Lung (tissue), 12 donors: ENCODE results near the gene IQUB. TPM values are rescaled to one million over a fixed set of nuclear protein-coding genes. Genes with fewer than 3 reads are reported as not detected.
A peak's percentile ranks its signal among the peaks of the same experiment; 100 is the strongest.
"Not testable (repeated sequence)": the region's sequence is repeated elsewhere in the genome, so short reads cannot be mapped to it uniquely, and the experiment has no call there.

Experiments used
- ATAC-seq: fragments of 200-7000 bp; cut with Tn5 transposase; one replicate; pipeline ENCODE4 v1.9.1; 2020; ENCODE audit warnings: moderate number of reproducible peaks; ENCODE audit not compliant: insufficient read depth, low FRiP score
- DNase-seq, 3 donors: peaks; one replicate each; pipeline ENCODE4 v3.0.0-alpha.2; 2013 to 2017
- H3K27ac ChIP-seq, 2 donors: one replicate each; pipeline ENCODE4 v1.5.1; 2013; ENCODE audit warnings: mild to moderate bottlenecking in 2 of 2, moderate library complexity in 2 of 2, control low read depth in 1 of 2, inconsistent platforms in 1 of 2, low read depth in 1 of 2, low read length in 1 of 2
- H3K27me3 ChIP-seq, 3 donors: one replicate each; pipeline ENCODE4 v1.5.1; 2013; ENCODE audit warnings: low read length in 2 of 3; ENCODE audit not compliant: control insufficient read depth in 3 of 3, insufficient read depth in 3 of 3
- H3K36me3 ChIP-seq, 4 donors: one replicate each; pipeline ENCODE4 v1.5.1; 2013; ENCODE audit warnings: low read length in 4 of 4, mild to moderate bottlenecking in 1 of 4, moderate library complexity in 1 of 4; ENCODE audit not compliant: control insufficient read depth in 4 of 4, insufficient read depth in 4 of 4
- H3K4me1 ChIP-seq, 5 donors: one replicate each; pipeline ENCODE4 v1.5.1; 2013; ENCODE audit warnings: low read length in 5 of 5, mild to moderate bottlenecking in 2 of 5, moderate library complexity in 1 of 5; ENCODE audit not compliant: control insufficient read depth in 5 of 5, insufficient read depth in 5 of 5
- H3K4me3 ChIP-seq: one replicate; pipeline ENCODE4 v1.5.1; 2013; ENCODE audit warnings: mild to moderate bottlenecking, control low read depth, moderate library complexity
- H3K9ac ChIP-seq, 2 donors: one replicate each; pipeline ENCODE4 v1.5.1; 2013; ENCODE audit warnings: low read length in 2 of 2, control low read depth in 1 of 2; ENCODE audit not compliant: insufficient read depth in 1 of 2
- H3K9me3 ChIP-seq, 4 donors: one replicate each; pipeline ENCODE4 v1.5.1; 2013; ENCODE audit warnings: low read length in 3 of 4, mild to moderate bottlenecking in 1 of 4, moderate library complexity in 1 of 4; ENCODE audit not compliant: control insufficient read depth in 4 of 4, insufficient read depth in 3 of 4
- CTCF ChIP-seq: IDR thresholded peaks from 2 replicates; pipeline ENCODE4 v1.5.1; 2012; ENCODE audit warnings: mild to moderate bottlenecking; ENCODE audit errors: control extremely low read depth, extremely low read depth
- WGBS, 2 donors: extraction: QIAGEN DNeasy Blood & Tissue Kit; methylation state at CpG; one replicate each; pipeline ENCODE4 v1.1.7; 2013; 5-methylcytosine and 5-hydroxymethylcytosine counted together
- polyA plus RNA-seq, 2 donors: library from polyadenylated mRNA; stranded (reverse); fragments of 200-250 nt; gene quantifications; one replicate each; pipeline ENCODE4 v1.2.1, GENCODE V29; 2013
- total RNA-seq, 2 donors: library from RNA; depleted of rRNA in 1 of 2; stranded (reverse); fragments of >200 nt in 1 of 2; gene quantifications; one replicate each; pipeline ENCODE4 v1.2.1, GENCODE V29; 2014 to 2021
- donor health status: control.
- donor health status: control.
- donor health status: Bipolar disorder and iron deficiency.
- donor health status: healthy.
- donor health status: DM: yes; HTN: yes; CAD: no.

The IQUB gene
- total and polyA plus RNA-seq, 4 donors = 1.0 to 17.4 (median 3.2) TPM

DNA sequence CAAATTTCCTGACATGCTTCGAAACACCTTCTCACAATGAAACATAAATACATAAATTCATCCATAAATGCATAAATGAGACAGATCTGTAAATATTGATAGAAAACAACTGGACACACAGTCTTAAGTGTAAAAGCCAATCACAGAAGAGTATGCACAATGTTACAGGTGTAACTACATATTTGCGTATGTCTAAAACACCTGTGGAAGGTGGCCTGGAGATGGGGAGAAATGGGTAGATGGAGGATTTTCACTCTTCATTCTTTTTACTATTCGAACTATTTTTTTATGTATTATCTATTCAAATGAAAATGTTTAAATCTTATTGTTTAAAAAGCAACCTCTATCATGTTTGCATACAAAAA is 860 bp downstream of the IQUB start:
- 82 to 85% methylated on average over 3 of the region's 3 CpGs for WGBS, 2 donors
- DNase-seq (no peak), ATAC-seq (no peak)
- Histone ChIP-seq H3K27me3 (peaks cover 0 to 5% (median 0%) of the 10 kb centered on the region in 3 donors), H3K4me3 (no peak overlapping the region), H3K9ac (no peak overlapping the region), H3K36me3 (no peaks in the 10 kb centered on the region), H3K4me1 (peaks cover 0 to 6% (median 3%) of the 10 kb centered on the region in 5 donors), H3K9me3 (no peaks in the 10 kb centered on the region), H3K27ac (no peak overlapping the region)
- no peak for TF ChIP-seq CTCF

DNA sequence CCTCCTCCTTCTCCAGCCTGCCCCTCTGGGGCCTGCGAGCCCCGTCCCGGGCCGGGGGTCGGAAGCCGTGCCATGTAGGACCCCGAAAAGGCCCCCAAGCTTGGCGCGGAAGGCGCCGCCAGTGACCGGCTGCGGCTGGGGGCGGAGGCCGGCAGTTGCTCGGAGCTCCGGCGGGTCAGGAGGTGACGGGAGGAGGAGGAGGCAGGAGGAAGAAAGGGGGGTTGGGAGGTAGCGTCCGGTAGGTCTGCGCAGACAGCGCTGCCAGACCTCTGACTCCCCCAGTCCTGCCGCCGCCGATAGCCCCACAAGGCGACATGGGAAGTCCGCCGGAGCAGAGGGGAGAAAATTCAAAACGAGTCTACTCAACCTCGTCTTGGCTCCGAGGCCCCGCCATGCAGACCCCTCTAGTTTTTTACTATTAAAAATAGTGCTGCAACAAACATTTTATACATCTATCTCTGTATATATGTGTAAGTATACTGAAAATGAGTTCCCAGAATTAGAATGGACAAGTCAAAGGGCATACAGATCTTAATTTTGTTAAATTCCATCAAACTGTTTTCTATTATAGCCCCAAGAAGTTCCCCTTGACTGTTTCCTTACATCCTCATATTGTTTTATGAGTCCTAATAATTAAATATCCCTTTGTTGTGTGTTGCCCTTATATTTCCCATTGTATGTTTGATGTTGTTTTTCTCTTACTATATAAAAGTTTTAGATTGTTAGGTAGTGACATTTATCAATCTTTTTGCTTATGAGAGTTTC is 1.4 kb downstream of the IQUB start:
- not testable (repeated sequence) for H3K27ac ChIP-seq, ATAC-seq, H3K36me3 ChIP-seq, H3K9me3 ChIP-seq, H3K4me1 ChIP-seq, H3K9ac ChIP-seq, H3K27me3 ChIP-seq
- WGBS, 2 donors = 2 to 8% methylated on average over 5 to 33 of the region's 33 CpGs
- H3K4me3 ChIP-seq = peak overlapping the region; percentile 31
- peak in 2 of 3 donors; percentile 42 to 53 for DNase-seq

GRCh38 chr7:123532343-123532742 is 2.1 kb downstream of the IQUB start:
- H3K36me3 ChIP-seq, H3K27ac ChIP-seq, H3K9ac ChIP-seq, H3K4me1 ChIP-seq, H3K4me3 ChIP-seq, H3K9me3 ChIP-seq, H3K27me3 ChIP-seq, ATAC-seq: not testable (repeated sequence)
- DNase-seq = peak in 1 of 3 donors; percentile 27
- 16 to 21% methylated on average over 4 to 5 of the region's 14 CpGs for whole genome bisulfite sequencing, 2 donors

GRCh38 chr7:123530035-123530591 is 4.3 kb downstream of the IQUB start:
- not testable (repeated sequence) for H3K9me3 ChIP-seq, H3K27me3 ChIP-seq, H3K4me1 ChIP-seq, DNase-seq, H3K4me3 ChIP-seq, H3K27ac ChIP-seq, ATAC-seq, H3K9ac ChIP-seq, H3K36me3 ChIP-seq
- 96 to 98% methylated on average over 13 of the region's 13 CpGs for WGBS, 2 donors

DNA sequence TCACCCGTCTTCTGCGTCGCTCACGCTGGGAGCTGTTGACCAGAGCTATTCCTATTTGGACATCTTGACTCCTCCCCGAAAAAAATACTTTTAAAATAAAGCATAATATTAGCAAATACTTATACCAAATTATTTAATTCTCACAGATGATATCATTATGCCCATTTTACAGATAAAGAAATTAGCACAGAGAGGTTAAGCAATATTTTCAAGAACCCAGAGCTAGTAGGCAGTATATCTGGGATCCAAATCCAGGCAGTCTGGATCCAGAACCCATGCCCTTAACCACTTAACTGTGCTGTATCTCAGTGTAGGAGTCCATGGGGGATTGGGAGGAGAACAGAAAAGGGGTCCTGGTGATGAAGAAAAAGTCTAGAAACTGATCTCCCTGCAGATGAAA is 6.1 kb downstream of the IQUB start:
- H3K27me3 ChIP-seq = peaks cover 0 to 2% (median 0%) of the 10 kb centered on the region in 3 donors
- H3K4me3 ChIP-seq = no peak overlapping the region
- H3K9ac ChIP-seq = no peak overlapping the region
- TF ChIP-seq CTCF = no peak
- DNase-seq (no peak), ATAC-seq (no peak)
- no peaks in the 10 kb centered on the region for H3K4me1 ChIP-seq
- H3K9me3 ChIP-seq = no peaks in the 10 kb centered on the region
- 93 to 97% methylated on average over 5 of the region's 5 CpGs for WGBS, 2 donors
- no peak overlapping the region for H3K27ac ChIP-seq
- H3K36me3 ChIP-seq = no peaks in the 10 kb centered on the region

DNA sequence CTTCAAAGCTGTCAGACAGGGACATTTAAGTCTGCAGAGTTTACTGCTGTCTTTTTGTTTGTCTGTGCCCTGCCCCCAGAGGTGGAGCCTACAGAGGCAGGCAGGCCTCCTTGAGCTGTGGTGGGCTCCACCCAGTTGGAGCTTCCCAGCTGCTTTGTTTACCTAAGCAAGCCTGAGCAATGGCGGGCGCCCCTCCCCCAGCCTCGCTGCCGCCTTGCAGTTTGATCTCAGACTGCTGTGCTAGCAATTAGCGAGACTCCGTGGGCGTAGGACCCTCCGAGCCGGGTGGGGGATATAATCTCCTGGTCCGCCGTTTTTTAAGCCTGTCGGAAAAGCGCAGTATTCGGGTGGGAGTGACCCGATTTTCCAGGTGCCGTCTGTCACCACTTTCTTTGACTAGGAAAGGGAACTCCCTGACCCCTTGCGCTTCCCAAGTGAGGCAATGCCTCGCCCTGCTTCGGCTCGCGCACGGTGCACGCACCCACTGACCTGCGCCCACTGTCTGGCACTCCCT is 6.6 kb downstream of the IQUB start:
- H3K9ac ChIP-seq, H3K36me3 ChIP-seq, ATAC-seq, DNase-seq, H3K27me3 ChIP-seq, H3K9me3 ChIP-seq, H3K4me3 ChIP-seq, H3K27ac ChIP-seq, H3K4me1 ChIP-seq: not testable (repeated sequence)
- WGBS, 2 donors = 92 to 94% methylated on average over 19 to 20 of the region's 24 CpGs
